Panc1 (cell line): Measurements from ENCODE around the gene LEFTY2.
"Not testable (repeated sequence)": the region's sequence is repeated elsewhere in the genome, so short reads cannot be mapped to it uniquely, and the experiment has no call there.

Experiments used
- POLR2AphosphoS5 ChIP-seq: IDR thresholded peaks from 2 replicates; pipeline ENCODE4 v1.6.1; 2012; ENCODE audit warnings: mild to moderate bottlenecking, low read depth, low read length, moderate library complexity
- SIN3A ChIP-seq: IDR thresholded peaks from 2 replicates; pipeline ENCODE4 v1.6.1; 2012; ENCODE audit warnings: low read depth, mild to moderate bottlenecking, low read length, moderate library complexity, borderline replicate concordance; ENCODE audit not compliant: insufficient read depth
- TCF7L2 ChIP-seq: IDR thresholded peaks from 2 replicates; pipeline ENCODE4 v1.6.1; 2011; ENCODE audit warnings: mild to moderate bottlenecking, low read depth, low read length, inconsistent platforms
- TF ChIP-seq, protein P1 (sequence below): fragments of 450-650 bp; IDR thresholded peaks from 2 replicates; pipeline ENCODE4 v1.5.1; 2017; ENCODE audit warnings: mild to moderate bottlenecking
- TF ChIP-seq, protein P2 (sequence below), 2 experiments: IDR thresholded peaks; 2 replicates each; pipeline ENCODE4 v1.6.1; 2011 to 2012; ENCODE audit warnings: low read depth in 2 of 2, control low read depth in 1 of 2, low read length in 1 of 2, mild to moderate bottlenecking in 1 of 2, moderate library complexity in 1 of 2; ENCODE audit not compliant: insufficient read depth in 1 of 2

DNA sequence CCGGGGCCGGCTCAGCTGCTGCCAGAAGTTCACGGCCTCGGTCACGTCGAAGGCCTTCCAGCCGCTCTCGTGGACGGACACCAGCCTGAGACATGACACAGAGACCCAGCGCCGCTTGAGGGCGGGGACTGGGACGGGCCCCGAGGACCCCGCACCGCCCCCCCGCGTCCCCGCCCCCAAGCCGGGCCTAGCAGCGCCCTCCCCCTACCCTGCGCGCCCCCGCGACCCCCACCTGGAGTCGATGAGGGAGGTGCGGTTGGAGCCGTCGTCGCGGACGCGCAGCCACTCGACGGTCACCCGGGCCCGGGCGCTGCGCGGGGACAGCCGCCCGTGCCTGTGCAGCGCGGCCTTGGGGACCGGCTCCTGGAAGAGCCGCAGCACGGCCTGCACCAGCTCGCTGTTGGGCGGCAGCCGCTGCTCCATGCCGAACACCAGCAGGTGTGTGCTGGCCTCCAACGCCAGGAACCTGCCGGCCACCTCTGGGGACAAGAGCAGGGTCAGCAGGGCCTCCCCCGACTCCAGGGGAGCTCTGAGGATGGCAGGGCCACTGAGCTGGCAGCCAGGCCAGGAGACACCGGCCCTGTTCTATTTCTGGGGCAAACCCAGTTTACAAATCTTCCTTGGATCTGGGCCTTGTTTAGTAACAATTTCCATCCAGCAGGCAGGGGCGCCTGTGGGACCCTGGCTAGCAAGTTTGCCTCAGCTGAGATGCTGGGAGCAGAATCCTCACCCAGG is 53.3 kb downstream of the LEFTY2 start:
- TF ChIP-seq, protein P1, sequence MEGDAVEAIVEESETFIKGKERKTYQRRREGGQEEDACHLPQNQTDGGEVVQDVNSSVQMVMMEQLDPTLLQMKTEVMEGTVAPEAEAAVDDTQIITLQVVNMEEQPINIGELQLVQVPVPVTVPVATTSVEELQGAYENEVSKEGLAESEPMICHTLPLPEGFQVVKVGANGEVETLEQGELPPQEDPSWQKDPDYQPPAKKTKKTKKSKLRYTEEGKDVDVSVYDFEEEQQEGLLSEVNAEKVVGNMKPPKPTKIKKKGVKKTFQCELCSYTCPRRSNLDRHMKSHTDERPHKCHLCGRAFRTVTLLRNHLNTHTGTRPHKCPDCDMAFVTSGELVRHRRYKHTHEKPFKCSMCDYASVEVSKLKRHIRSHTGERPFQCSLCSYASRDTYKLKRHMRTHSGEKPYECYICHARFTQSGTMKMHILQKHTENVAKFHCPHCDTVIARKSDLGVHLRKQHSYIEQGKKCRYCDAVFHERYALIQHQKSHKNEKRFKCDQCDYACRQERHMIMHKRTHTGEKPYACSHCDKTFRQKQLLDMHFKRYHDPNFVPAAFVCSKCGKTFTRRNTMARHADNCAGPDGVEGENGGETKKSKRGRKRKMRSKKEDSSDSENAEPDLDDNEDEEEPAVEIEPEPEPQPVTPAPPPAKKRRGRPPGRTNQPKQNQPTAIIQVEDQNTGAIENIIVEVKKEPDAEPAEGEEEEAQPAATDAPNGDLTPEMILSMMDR = not testable (repeated sequence)
- TF ChIP-seq, protein P2, sequence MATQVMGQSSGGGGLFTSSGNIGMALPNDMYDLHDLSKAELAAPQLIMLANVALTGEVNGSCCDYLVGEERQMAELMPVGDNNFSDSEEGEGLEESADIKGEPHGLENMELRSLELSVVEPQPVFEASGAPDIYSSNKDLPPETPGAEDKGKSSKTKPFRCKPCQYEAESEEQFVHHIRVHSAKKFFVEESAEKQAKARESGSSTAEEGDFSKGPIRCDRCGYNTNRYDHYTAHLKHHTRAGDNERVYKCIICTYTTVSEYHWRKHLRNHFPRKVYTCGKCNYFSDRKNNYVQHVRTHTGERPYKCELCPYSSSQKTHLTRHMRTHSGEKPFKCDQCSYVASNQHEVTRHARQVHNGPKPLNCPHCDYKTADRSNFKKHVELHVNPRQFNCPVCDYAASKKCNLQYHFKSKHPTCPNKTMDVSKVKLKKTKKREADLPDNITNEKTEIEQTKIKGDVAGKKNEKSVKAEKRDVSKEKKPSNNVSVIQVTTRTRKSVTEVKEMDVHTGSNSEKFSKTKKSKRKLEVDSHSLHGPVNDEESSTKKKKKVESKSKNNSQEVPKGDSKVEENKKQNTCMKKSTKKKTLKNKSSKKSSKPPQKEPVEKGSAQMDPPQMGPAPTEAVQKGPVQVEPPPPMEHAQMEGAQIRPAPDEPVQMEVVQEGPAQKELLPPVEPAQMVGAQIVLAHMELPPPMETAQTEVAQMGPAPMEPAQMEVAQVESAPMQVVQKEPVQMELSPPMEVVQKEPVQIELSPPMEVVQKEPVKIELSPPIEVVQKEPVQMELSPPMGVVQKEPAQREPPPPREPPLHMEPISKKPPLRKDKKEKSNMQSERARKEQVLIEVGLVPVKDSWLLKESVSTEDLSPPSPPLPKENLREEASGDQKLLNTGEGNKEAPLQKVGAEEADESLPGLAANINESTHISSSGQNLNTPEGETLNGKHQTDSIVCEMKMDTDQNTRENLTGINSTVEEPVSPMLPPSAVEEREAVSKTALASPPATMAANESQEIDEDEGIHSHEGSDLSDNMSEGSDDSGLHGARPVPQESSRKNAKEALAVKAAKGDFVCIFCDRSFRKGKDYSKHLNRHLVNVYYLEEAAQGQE (IDR thresholded peaks at IDR 0.05; ENCODE audit: insufficient read depth in 1 of 2, low read depth in 2 of 2, low read length in 1 of 2) = not testable (repeated sequence)
- TF ChIP-seq POLR2AphosphoS5, SIN3A, TCF7L2: not testable (repeated sequence)
